HG03457 (cell line): ENCODE results near the gene NDUFS6.

Experiments
- ATAC-seq: cut with Tn5 transposase; IDR thresholded peaks from one replicate; pipeline ENCODE4 v1.9.1; 2021; ENCODE audit warnings: moderate number of reproducible peaks; ENCODE audit not compliant: unreplicated experiment

NDUFS6 gene

GRCh38 chr5:1801222-1801966 is at the start of gene NDUFS6:
Gene NDUFS6, plus strand, starts transcription at chr5:1801407. Its CDS starts 11 bp downstream, at chr5:1801418.
- peak; percentile 34 for ATAC-seq

- ATAC-seq, result no peak
These were observed 49.1 kb upstream of the NDUFS6 start for GRCh38 chr5:1751864-1752822.

DNA sequence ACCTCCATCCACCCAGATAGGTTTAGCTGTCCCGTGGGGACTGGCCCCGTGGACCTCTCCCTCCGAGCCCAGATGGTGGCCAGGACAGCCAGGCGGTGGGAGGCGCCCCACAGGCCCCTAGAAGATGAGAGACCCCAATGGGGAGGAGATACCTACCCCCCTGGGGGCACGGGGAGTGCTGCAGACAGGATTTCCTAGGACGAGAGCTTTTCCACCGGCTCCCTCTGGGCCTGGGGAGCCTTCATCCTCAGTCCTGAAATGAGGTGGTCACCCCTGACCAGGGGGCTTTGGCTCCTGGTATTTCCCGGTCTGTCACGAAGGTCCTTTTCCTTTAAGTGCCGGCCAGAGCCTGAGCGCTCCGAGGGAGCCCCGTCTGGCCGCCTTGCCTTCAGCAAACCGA is 48.3 kb upstream of the NDUFS6 start:
- ATAC-seq, result no peak

DNA sequence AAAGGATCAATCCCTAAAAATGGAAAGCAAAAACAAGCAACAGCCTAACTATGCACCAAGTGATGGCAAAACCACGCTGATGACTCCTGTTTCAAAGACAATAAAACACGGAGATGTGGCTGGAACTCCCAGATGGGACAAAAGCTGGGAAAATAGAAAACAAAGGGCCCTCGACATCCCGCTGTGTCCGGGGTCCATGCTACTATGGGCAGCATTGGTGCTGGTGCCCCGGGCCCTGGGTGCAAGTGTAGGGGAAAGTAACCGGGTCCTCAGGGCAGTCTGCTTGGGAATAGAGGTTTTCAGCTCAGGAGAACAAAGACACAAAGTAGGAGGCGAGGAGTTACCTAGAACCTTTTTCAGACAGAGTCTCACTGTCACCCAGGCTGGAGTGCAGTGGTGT is 47.7 kb upstream of the NDUFS6 start:
- no peak for ATAC-seq

DNA sequence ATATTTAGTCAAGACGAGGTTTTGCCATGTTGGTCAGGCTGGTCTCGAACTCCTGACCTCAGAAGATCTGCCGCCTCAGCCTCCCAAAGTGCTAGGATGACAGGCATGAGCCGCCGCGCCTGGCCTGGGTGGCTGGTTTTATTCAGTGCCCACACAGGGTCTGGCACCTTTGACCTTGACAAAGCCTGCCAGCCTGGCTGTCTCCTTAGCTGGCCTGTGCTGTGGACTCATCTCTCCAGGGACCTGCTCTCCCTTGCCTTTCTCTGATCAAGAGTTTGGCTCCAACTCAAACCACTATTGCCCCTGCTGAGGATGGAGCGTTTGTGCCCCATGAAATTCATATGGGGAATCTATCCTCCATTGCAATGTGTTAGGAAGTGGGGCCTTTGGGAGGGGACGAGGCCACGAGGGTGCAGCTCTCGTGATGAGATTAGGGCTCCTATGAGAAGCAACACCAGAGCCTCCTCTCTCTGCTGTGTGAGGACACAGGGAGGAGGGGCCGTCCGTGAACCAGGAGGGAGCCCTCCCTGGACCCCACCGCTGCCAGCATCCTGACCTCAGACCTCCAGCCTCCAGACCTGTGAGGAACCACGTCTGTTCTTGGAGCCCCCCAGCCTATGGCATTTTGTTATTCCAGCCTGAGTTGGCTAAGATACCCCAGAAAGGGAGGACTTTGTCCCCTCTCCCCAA is 46.5 kb upstream of the NDUFS6 start:
- no peak for ATAC-seq

DNA sequence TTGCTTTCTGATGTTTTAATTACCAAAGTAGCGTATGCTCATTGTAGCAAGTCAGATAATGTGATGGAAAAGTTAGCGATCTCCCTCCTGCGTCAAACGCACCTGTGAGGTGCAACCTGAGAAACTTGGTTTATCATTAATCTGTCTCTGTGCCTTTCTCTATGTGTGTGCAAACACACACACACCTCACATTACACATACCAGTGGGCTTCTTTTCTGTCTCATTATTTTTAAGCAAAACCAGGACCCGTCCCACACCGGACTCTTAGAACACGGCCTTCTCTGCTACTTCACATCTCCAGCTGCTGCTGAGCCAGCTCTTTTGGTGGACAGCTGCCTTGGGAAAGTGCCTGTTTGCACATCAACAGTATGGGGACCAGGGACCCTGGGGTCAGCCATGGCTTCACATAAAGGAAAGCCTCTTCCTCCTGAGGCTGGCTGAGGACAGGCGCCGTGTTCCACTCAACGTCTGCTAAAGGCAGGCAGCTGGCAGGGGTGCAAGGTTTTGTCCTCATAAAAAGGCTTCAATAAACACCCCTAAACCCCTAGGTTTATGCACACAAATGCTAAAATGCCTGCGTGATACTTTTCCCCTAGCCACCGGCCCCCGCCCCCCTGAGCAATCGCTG is 45.8 kb upstream of the NDUFS6 start:
- no peak for ATAC-seq

DNA sequence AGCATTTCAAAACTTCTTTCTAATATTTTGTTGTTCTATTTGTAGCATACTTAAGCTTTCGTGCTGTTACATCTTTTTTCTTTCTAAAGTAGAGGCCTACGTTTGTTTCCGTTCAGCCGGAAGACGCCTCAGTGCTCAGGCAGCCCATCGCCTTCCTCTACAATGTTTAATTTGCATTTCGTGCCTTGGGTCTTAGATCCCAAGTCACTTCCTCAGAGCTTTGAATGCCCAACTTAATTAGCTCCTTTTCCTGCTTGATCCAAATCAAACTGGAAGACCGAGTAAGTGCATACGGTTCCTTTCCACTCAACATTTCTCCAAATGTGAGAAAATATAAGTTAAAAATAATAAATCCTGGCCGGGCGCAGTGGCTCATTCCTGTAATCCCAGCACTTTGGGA is 44.7 kb upstream of the NDUFS6 start:
- ATAC-seq, result no peak

- no peak for ATAC-seq
These were observed 43.7 kb upstream of the NDUFS6 start for GRCh38 chr5:1757511-1757910.

DNA sequence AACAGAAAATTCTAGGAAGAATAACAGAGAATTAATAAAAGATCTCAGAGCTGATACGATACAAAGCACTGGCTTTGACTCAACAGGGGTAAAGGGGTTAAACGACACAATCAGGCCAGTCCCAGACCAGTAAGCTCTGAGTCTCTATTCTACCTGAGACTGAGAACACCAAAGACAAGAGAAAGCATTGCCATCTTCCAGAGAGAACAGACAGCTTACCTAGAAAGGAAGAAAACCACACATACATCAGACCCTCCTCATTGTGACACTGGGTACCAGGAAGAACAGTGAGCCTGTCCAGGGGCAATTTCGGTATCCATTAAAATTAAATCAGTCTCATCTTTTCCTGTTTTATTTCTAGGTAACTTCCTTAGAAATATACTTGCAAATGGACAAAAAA is 42.6 kb upstream of the NDUFS6 start:
- no peak for ATAC-seq

DNA sequence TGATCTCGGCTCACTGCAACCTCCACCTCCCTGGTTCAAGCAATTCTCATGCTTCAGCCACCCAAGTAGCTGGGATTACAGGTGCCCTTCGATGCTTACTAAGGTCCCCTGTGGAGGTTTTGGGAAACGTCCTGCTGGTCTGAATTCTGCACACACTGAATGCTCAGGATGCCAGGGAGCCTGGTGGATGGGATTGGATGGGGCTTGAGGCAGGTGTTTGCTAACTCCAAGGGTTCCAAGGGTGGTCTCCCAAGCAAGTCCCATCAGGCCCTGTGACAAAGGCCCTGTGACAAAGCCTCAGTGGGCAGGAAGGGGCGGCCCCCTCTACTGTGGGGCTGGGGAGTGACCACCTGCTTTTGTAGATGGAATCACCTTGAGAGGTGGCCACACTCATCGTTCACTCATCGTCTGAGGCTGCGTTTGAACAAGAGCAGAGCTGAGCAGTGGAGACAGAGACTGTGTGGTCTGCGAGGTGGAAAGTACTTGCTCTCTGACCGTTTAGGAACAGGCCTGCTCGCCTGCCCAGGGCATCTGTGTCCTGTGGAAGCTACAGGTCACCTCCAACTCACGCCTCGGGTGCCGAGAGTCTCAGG is 41.7 kb upstream of the NDUFS6 start:
- no peak for ATAC-seq

DNA sequence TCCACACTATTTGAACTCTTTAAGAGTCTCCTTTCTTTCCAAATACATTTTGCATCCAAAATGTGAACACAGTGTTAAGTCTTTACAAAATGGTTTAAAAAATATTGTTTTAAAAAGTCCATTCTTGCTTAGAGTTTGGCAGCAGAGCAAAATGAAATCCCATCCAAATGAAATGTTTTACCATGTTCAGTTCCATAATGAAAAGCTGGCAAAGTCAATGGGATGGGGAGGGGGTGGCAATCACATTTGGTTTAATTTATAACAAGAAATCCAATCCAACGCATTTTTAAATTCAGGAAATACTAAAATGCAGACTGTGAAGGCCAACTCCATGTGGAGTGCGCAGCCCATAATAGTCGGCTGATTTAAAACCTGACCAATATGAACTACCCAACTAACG is 41.0 kb upstream of the NDUFS6 start:
- no peak for ATAC-seq

DNA sequence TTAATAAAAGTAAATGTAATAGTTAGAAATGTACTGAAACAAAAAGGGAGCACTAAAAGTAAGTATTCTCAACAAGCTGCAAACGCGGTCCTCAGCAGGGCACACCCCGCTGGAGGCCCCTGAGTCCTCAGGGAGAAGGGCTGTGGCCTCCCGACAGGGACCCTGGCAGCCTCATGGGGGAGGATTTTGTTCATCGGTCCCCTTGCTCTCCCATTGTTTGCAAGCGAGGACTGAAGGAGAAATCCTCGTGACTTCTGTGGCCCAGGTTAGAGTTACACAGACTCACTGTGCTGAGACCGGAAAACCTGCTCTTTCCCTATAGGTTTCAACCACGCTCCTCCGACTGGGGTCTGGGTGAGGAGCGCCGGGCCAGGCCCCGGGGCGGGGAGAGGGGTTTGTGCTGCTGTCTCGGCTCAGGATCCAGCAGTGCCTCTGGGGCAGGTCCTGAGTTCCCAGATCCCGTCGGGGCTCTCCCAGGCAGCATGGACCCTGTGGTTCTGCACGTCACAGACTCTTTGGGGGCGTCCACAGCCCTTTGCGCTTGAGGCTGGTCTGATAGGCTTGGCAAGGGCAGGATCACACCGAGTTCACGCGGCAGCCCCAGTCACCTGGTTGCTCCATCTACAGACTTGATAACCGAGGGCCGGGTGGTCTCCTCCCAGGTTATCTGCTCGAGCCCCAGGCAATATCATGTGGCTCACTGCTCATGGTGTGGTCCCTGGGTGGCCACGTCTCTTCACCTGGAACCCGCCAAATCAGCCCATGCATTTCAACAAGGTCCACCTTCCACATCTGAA is 40.4 kb upstream of the NDUFS6 start:
- ATAC-seq, result no peak

GRCh38 chr5:1761453-1761755 is 39.8 kb upstream of the NDUFS6 start:
- no peak for ATAC-seq

DNA sequence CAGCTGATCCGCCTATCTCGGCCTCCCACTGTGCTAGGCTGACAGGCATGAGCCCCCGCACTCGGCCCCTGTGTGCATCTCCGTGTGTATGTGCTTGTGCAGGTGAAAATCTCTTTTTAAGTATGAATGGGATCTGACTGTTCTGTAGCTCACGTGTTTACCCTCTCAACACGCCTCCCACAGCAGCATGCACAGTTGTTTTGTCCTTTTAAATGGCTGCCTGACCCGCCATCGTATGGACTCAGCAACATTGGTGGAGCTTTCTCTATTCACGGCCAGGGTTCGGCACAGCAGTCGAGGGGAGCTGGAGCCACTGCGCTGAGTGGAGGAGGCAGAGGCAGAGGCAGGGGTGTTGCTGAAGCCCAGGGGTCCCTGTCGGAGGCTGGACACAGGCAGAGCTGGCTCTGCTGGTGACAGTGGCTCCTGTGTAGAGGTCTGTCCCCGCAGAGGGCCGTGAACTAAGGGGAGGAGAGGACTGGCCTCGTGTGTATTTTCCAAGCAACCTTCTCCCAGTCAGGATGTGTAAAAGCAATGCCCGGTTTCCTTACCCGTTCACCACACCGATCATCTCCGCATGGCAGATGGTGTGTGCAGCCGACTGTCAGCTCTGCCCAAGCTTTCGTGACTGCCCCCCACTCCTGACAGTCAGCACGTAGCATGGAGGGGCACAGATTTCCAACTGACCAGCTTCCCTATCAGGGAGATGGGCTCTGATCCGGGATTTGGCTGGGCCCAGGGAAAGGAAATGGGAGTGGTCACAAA is 38.9 kb upstream of the NDUFS6 start:
- no peak for ATAC-seq

DNA sequence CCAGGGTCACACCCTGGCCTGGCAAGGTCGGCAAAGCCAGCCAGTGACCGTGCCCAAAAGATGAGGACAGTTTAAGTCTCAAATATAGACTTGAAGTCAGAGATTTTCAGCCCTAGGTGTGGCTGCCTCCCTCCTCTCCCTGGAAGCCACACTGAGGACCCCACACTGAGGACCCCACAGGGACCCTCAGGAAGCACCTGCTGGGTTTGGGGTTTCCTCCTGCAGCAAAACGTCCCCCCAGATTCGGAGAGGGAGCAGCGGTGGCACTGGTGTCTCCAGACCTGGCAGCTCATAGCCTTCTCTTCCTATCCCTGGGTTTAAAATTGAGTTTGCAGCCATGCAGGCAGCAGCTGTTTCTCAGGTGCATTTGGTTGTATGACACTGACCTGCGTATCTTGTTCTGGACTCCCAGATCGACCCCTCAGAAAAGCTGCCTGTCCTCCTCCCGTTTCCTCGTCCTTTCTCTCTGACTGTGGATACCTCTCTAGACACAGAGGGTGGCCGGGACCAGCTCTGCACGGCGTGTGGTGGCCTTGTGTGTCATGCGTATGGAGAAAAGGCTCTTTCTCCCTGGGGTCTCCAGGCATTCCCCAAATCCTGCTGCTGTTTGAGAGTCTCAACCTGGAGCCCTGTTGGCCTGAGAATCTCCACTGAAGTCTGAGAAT is 38.2 kb upstream of the NDUFS6 start:
- no peak for ATAC-seq

- no peak for ATAC-seq
These were observed 37.7 kb upstream of the NDUFS6 start for GRCh38 chr5:1763548-1763911.

GRCh38 chr5:1763960-1764605 is 37.1 kb upstream of the NDUFS6 start:
- ATAC-seq, result no peak

- ATAC-seq, result no peak
These were observed 36.6 kb upstream of the NDUFS6 start for GRCh38 chr5:1764606-1764960.
